ENCODE measurements around the gene CNTNAP3B.
"Not testable (repeated sequence)": the region's sequence is repeated elsewhere in the genome, so short reads cannot be mapped to it uniquely, and the experiment has no call there.

CNTNAP3B gene

GRCh38 chr9:42129073-42129729 is at the start of gene CNTNAP3B:
CNTNAP3B (minus strand) TSS chr9:42129426; CDS start chr9:42129094, 332 bp downstream.
- not testable (repeated sequence) for DNase-seq (ENCODE audit: low read depth in 2 of 2)

GRCh38 chr9:42160299-42160698 is 31.1 kb upstream of the CNTNAP3B start:
- not testable (repeated sequence) for DNase-seq (ENCODE audit: low read depth in 2 of 2)

- not testable (repeated sequence) for DNase-seq (ENCODE audit: low read depth in 2 of 2)
Observed at GRCh38 chr9:42127056-42127841, 2.0 kb downstream of the CNTNAP3B start.

GRCh38 chr9:42121007-42121406 is 8.2 kb downstream of the CNTNAP3B start:
- DNase-seq (ENCODE audit: low read depth in 2 of 2): not testable (repeated sequence)

GRCh38 chr9:42095929-42096328 is 33.3 kb downstream of the CNTNAP3B start:
- DNase-seq (ENCODE audit: low read depth in 2 of 2): not testable (repeated sequence)

GRCh38 chr9:42084559-42084952 is 44.7 kb downstream of the CNTNAP3B start:
- not testable (repeated sequence) for DNase-seq (ENCODE audit: low read depth in 2 of 2)

GRCh38 chr9:42083877-42084558 is 45.2 kb downstream of the CNTNAP3B start:
- not testable (repeated sequence) for DNase-seq (ENCODE audit: low read depth in 2 of 2)

GRCh38 chr9:42080376-42080775 is 48.9 kb downstream of the CNTNAP3B start:
- not testable (repeated sequence) for DNase-seq (ENCODE audit: low read depth in 2 of 2)

- DNase-seq (ENCODE audit: low read depth in 2 of 2): not testable (repeated sequence)
Observed at GRCh38 chr9:42074868-42075267, 54.4 kb downstream of the CNTNAP3B start.

- not testable (repeated sequence) for DNase-seq (ENCODE audit: low read depth in 2 of 2)
Observed at GRCh38 chr9:42071026-42071425, 58.2 kb downstream of the CNTNAP3B start.

- not testable (repeated sequence) for DNase-seq (ENCODE audit: low read depth in 2 of 2)
Observed at GRCh38 chr9:42070035-42070799, 59.0 kb downstream of the CNTNAP3B start.

GRCh38 chr9:42053874-42054273 is 75.4 kb downstream of the CNTNAP3B start:
- DNase-seq (ENCODE audit: low read depth in 2 of 2): not testable (repeated sequence)

- not testable (repeated sequence) for DNase-seq (ENCODE audit: low read depth in 2 of 2)
Observed at GRCh38 chr9:42050701-42051100, 78.5 kb downstream of the CNTNAP3B start.

GRCh38 chr9:42044422-42045010 is 84.7 kb downstream of the CNTNAP3B start:
- DNase-seq (ENCODE audit: low read depth in 2 of 2): not testable (repeated sequence)

GRCh38 chr9:42033541-42033940 is 95.7 kb downstream of the CNTNAP3B start:
- DNase-seq (ENCODE audit: low read depth in 2 of 2): not testable (repeated sequence)

GRCh38 chr9:42020639-42021038 is 108.6 kb downstream of the CNTNAP3B start:
- not testable (repeated sequence) for DNase-seq (ENCODE audit: low read depth in 2 of 2)

- not testable (repeated sequence) for DNase-seq (ENCODE audit: low read depth in 2 of 2)
Observed at GRCh38 chr9:42018220-42018922, 110.9 kb downstream of the CNTNAP3B start.

GRCh38 chr9:42014317-42014716 is 114.9 kb downstream of the CNTNAP3B start:
- not testable (repeated sequence) for DNase-seq (ENCODE audit: low read depth in 2 of 2)

- not testable (repeated sequence) for DNase-seq (ENCODE audit: low read depth in 2 of 2)
Observed at GRCh38 chr9:41991607-41992006, 137.6 kb downstream of the CNTNAP3B start.

GRCh38 chr9:41980271-41980670 is 149.0 kb downstream of the CNTNAP3B start:
- not testable (repeated sequence) for DNase-seq (ENCODE audit: low read depth in 2 of 2)
